Activated naive CD4-positive, alpha-beta T cell treated with anti-CD3 and anti-CD28 coated beads for 36 hours (primary cell): Measurements from ENCODE around the gene ZNF655. TPM values are rescaled to one million over a fixed set of nuclear protein-coding genes. Genes with fewer than 3 reads are reported as not detected.

Source experiments
- CTCF ChIA-PET: fragments of 350-600 bp; sonication (Branson Sonifier 250); formaldehyde crosslinking; loops from one replicate; lab custom pipeline; 2021; ENCODE audit warnings: antibody characterized with exemption; lab: Charles Lee
- DNase-seq: peaks from one replicate; pipeline ENCODE4 v3.0.0-alpha.2; 2020
- H3K27ac Mint-ChIP-seq: one replicate; pipeline ENCODE4 v1.8.0; 2021; ENCODE audit warnings: mild to moderate bottlenecking, mixed read lengths
- H3K27me3 Mint-ChIP-seq: one replicate; pipeline ENCODE4 v1.8.0; 2021; ENCODE audit warnings: low read depth, mixed read lengths
- H3K36me3 Mint-ChIP-seq: one replicate; pipeline ENCODE4 v1.8.0; 2021; ENCODE audit warnings: low read depth, mixed read lengths
- H3K4me1 Mint-ChIP-seq: one replicate; pipeline ENCODE4 v1.8.0; 2021; ENCODE audit warnings: low read depth, mixed read lengths
- H3K4me3 Mint-ChIP-seq: one replicate; pipeline ENCODE4 v1.8.0; 2021; ENCODE audit warnings: mild to moderate bottlenecking, moderate library complexity, mixed read lengths
- H3K9me3 Mint-ChIP-seq: one replicate; pipeline ENCODE4 v1.8.0; 2021; ENCODE audit warnings: mixed read lengths
- intact Hi-C: fragments of 100-400 bp; cut with micrococcal nuclease; formaldehyde crosslinking; loops from one replicate; pipeline ENCODE4 v1.15.1; 2023
- total RNA-seq, 2 experiments: library from RNA; stranded (reverse); gene quantifications; one replicate each; pipeline ENCODE4 v1.2.3, GENCODE V29; 2021

ZNF655 gene
- total RNA-seq, 2 experiments from 2014 or later = 35.8 to 39.6 TPM

DNA sequence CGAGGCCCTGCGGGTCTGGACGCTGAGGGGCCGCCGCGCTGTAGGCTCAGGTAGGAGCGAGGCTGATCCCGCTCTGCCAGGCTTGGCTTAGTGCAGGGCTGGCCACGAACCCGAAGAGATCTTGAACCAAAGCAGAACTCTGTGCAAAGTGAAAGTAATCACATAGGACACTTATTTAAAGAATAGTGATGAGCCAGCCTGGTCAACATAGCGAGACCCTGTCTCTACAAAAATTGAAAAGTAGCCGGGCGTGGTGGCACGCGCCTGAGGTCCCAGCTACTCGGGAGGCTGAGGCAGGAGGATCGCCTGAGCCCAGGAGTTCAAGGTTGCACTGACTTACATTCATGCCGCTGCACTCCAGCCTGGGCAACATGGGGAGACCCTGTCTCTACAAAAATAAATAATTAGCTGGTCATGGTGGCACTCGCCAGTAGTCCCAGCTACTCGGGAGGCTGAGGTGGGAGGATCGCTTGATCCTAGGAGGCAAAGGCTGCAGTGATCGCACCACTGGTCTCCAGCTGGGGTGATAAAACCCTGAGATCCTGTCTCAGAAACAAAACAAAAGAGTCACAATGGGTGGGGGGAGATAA is 58.8 kb downstream of the ZNF655 start:
- H3K27ac Mint-ChIP-seq = peak overlapping the region; percentile 92
- peaks cover 37% of the 10 kb centered on the region for H3K4me1 Mint-ChIP-seq

GRCh38 chr7:99618726-99619125 is 60.3 kb downstream of the ZNF655 start:
- Mint-ChIP-seq H3K9me3 (no peaks in the 10 kb centered on the region), H3K4me1 (peaks cover 52% of the 10 kb centered on the region), H3K27me3 (no peaks in the 10 kb centered on the region), H3K4me3 (peak overlapping the region; percentile 95), H3K36me3 (peaks cover 48% of the 10 kb centered on the region), H3K27ac (peak overlapping the region; percentile 92)
- no peak for DNase-seq
- intact Hi-C loops = no loop called here
- CTCF ChIA-PET = no interaction called here

More for the DNA sequence above, 58.8 kb downstream of the ZNF655 start:
- peak overlapping the region; percentile 95 for H3K4me3 Mint-ChIP-seq
- no peaks in the 10 kb centered on the region for H3K9me3 Mint-ChIP-seq
- DNase-seq = no peak
- CTCF ChIA-PET = interaction anchor here (0.7 to 2.4 kb wide), 5 partner anchors 13 to 299 kb away, joined by 3 to 8 read pairs (median 3); no protein-coding TSS in a partner anchor
- intact Hi-C loops = loop anchor here (2.0 kb wide), 2 partner anchors 54 to 144 kb away; partner anchors contain the start of gene ZNF789
- H3K36me3 Mint-ChIP-seq = peaks cover 33% of the 10 kb centered on the region
- H3K27me3 Mint-ChIP-seq = no peaks in the 10 kb centered on the region

DNA sequence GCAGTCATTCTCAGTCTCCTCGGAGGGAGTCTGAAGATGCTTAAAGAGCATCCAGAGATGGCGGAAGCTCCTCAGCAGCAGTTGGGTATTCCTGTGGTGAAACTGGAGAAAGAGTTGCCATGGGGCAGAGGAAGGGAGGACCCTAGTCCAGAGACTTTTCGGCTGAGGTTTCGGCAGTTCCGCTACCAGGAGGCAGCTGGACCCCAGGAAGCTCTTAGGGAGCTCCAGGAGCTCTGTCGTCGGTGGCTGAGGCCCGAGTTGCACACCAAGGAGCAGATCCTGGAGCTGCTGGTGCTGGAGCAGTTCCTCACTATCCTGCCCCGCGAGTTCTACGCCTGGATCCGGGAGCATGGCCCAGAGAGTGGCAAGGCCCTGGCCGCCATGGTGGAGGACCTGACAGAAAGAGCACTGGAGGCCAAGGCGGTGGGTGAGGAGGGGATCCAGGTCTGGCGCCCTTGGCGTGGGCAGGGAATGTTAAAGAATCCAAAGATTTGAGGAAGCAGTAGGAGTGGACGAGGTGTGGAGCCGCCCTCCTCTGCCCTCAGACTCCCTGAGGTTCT is 61.2 kb downstream of the ZNF655 start:
- H3K4me1 Mint-ChIP-seq = peaks cover 61% of the 10 kb centered on the region
- H3K27me3 Mint-ChIP-seq = no peaks in the 10 kb centered on the region
- peaks cover 57% of the 10 kb centered on the region for H3K36me3 Mint-ChIP-seq
- no peak overlapping the region for H3K4me3 Mint-ChIP-seq
- CTCF ChIA-PET = no interaction called here
- no peak for DNase-seq
- intact Hi-C loops = no loop called here
- H3K9me3 Mint-ChIP-seq = no peaks in the 10 kb centered on the region
- H3K27ac Mint-ChIP-seq = peak overlapping the region; percentile 92

DNA sequence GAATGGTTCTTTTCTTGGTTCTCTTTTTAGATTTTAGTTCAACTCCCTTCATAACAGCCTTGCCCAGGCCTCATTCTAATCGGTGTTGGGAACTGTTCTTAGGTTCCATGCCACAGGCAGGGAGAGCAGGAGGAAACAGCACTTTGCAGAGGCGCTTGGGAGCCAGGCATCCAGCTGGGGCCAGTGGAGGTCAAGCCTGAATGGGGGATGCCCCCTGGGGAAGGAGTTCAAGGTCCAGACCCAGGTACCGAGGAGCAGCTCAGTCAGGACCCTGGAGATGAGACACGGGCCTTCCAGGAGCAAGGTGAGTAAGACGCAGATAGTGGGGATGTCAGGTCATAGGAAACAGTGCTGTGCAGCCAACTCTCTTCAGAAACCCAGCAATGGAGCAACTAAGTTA is 62.8 kb downstream of the ZNF655 start:
- Mint-ChIP-seq H3K9me3 (no peaks in the 10 kb centered on the region), H3K4me3 (no peak overlapping the region), H3K27ac (peak overlapping the region; percentile 96), H3K27me3 (no peaks in the 10 kb centered on the region), H3K4me1 (peaks cover 70% of the 10 kb centered on the region), H3K36me3 (peaks cover 72% of the 10 kb centered on the region)
- intact Hi-C loops = no loop called here
- no peak for DNase-seq
- CTCF ChIA-PET = interaction anchor here (1.0 kb wide), 1 partner anchor 9 kb away, joined by 3 read pairs; no protein-coding TSS in a partner anchor

DNA sequence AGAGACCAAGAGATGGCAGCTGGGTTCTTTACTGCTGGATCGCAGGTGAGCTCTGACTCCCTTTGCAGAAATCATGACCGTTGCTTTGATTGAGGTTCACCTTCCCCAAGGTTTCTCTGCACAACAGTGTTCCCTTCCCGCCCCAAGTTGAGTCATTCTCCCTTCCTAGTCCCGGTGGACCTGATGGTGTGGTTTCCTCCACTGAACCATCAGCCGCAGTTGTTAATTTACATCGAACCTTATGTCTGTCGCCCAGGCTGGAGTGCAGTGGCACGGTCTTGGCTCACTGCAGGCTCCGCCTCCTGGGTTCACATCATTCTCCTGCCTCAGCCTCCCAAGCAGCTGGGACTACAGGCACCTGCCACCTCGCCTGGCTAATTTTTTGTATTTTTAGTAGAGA is 64.2 kb downstream of the ZNF655 start:
- no peak overlapping the region for H3K4me3 Mint-ChIP-seq
- peak overlapping the region; percentile 96 for H3K27ac Mint-ChIP-seq
- peaks cover 79% of the 10 kb centered on the region for H3K36me3 Mint-ChIP-seq
- no peaks in the 10 kb centered on the region for H3K27me3 Mint-ChIP-seq
- DNase-seq = no peak
- intact Hi-C loops = no loop called here
- CTCF ChIA-PET = interaction anchor here (0.9 kb wide), 2 partner anchors 8 to 97 kb away, joined by 3 read pairs; no protein-coding TSS in a partner anchor
- H3K9me3 Mint-ChIP-seq = no peaks in the 10 kb centered on the region
- peaks cover 75% of the 10 kb centered on the region for H3K4me1 Mint-ChIP-seq

GRCh38 chr7:99623091-99623693 is 64.8 kb downstream of the ZNF655 start:
- peak overlapping the region; percentile 91 for H3K4me3 Mint-ChIP-seq
- peaks cover 69% of the 10 kb centered on the region for H3K4me1 Mint-ChIP-seq
- H3K9me3 Mint-ChIP-seq = no peaks in the 10 kb centered on the region
- peak overlapping the region; percentile 96 for H3K27ac Mint-ChIP-seq
- intact Hi-C loops = loop anchor here (1.0 kb wide), 1 partner anchor 14 kb away; no protein-coding TSS in a partner anchor
- no peaks in the 10 kb centered on the region for H3K27me3 Mint-ChIP-seq
- CTCF ChIA-PET = no interaction called here
- peak; percentile 56 for DNase-seq
- peaks cover 79% of the 10 kb centered on the region for H3K36me3 Mint-ChIP-seq

GRCh38 chr7:99623702-99624447 is 65.4 kb downstream of the ZNF655 start:
- CTCF ChIA-PET = interaction anchor here (0.7 to 1.0 kb wide), 3 partner anchors 98 to 412 kb away, joined by 3 read pairs; no protein-coding TSS in a partner anchor
- DNase-seq = peak; percentile 67
- H3K27me3 Mint-ChIP-seq = no peaks in the 10 kb centered on the region
- peaks cover 62% of the 10 kb centered on the region for H3K4me1 Mint-ChIP-seq
- intact Hi-C loops = loop anchor here (1.0 kb wide), 3 partner anchors 8 to 152 kb away; partner anchors contain the start of genes ZNF789 and ZSCAN25
- peak overlapping the region; percentile 96 for H3K27ac Mint-ChIP-seq
- peak overlapping the region; percentile 91 for H3K4me3 Mint-ChIP-seq
- H3K36me3 Mint-ChIP-seq = peaks cover 79% of the 10 kb centered on the region
- no peaks in the 10 kb centered on the region for H3K9me3 Mint-ChIP-seq

DNA sequence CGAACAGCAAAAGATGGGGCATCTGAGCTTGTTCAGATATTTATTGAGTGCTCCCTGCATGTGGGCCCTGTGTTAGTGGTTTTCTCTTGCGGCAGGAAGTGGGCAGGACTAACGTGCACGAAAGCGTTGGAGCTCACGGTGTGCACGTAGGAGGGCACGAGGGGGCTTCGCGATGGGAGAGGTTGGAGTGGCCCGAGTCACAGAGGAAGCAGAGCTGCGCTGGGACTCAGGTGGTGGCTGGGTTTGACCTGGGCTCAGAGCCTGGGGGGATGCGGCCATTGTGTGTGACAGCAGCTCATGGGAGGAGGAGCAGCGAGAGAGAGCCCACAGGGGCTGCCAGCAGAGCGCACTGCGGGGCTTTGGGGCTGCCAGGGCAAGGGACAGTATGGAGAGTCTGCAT is 66.0 kb downstream of the ZNF655 start:
- Mint-ChIP-seq H3K4me1 (peaks cover 59% of the 10 kb centered on the region), H3K27me3 (no peaks in the 10 kb centered on the region), H3K9me3 (no peaks in the 10 kb centered on the region), H3K4me3 (peak overlapping the region; percentile 91), H3K27ac (peak overlapping the region; percentile 96), H3K36me3 (peaks cover 77% of the 10 kb centered on the region)
- intact Hi-C loops = loop anchor here (1.0 kb wide), 2 partner anchors 8 to 152 kb away; partner anchors contain the start of genes ZNF789 and ZSCAN25
- peak; percentile 87 for DNase-seq
- CTCF ChIA-PET = interaction anchor here (0.6 to 1.0 kb wide), 5 partner anchors 99 to 411 kb away, joined by 3 to 4 read pairs (median 3); no protein-coding TSS in a partner anchor

GRCh38 chr7:99625321-99625720 is 66.9 kb downstream of the ZNF655 start:
- peak overlapping the region; percentile 91 for H3K4me3 Mint-ChIP-seq
- CTCF ChIA-PET = interaction anchor here (1.0 kb wide), 1 partner anchor 215 kb away, joined by 4 read pairs; no protein-coding TSS in a partner anchor
- no peak for DNase-seq
- intact Hi-C loops = no loop called here
- H3K27ac Mint-ChIP-seq = peak overlapping the region; percentile 96
- peaks cover 78% of the 10 kb centered on the region for H3K36me3 Mint-ChIP-seq
- no peaks in the 10 kb centered on the region for H3K9me3 Mint-ChIP-seq
- no peaks in the 10 kb centered on the region for H3K27me3 Mint-ChIP-seq
- H3K4me1 Mint-ChIP-seq = peaks cover 65% of the 10 kb centered on the region

DNA sequence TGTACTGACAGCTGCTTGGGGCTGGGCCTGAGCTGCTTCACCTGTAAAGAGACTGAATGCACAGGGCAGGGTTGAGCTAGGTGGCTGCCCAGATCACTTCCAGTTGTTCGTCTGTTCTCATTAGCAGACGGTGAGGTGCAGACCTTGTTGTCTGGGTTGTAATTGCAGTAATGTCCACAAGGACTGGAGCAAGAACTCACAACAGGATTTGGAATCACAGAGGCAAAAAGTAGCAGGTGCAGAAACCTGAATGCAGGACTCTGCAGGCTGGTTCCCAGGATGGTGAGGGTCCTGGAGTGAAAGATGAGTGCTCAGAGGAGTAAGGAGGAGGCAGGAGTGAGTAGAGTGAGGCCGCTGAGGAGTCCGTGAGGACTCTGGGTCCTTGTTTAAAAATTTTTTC is 67.5 kb downstream of the ZNF655 start:
- Mint-ChIP-seq H3K27me3 (no peaks in the 10 kb centered on the region), H3K4me1 (peaks cover 71% of the 10 kb centered on the region), H3K27ac (peak overlapping the region; percentile 96), H3K4me3 (peak overlapping the region; percentile 91), H3K9me3 (no peaks in the 10 kb centered on the region), H3K36me3 (peaks cover 82% of the 10 kb centered on the region)
- CTCF ChIA-PET = no interaction called here
- no peak for DNase-seq
- intact Hi-C loops = no loop called here
